HCT116 (cell line): Measurements from ENCODE around the gene DOCK7. TPM values are rescaled to one million over a fixed set of nuclear protein-coding genes. Genes with fewer than 3 reads are reported as not detected.

Source experiments
- ATAC-seq: fragments of 200-7000 bp; cut with Tn5 transposase; 2 replicates; pipeline ENCODE4 v1.9.1; 2020; ENCODE audit warnings: mild to moderate bottlenecking, moderate library complexity
- BruUV-seq: library from RNA; stranded (reverse); fragments of 400-500 nt; replicated peaks from 2 replicates; lab custom pipeline; 2021; lab: Mats Ljungman, UMichigan
- CTCF ChIA-PET: fragments of 300-600 bp; sonication (Branson Sonifier 250); formaldehyde crosslinking; loops from one replicate; lab custom pipeline; 2021; ENCODE audit warnings: antibody characterized with exemption; lab: Charles Lee
- POLR2A ChIA-PET: fragments of 300-600, 350-600 bp; sonication (Branson Sonifier 250); formaldehyde crosslinking; loops from one replicate; lab custom pipeline; 2021; ENCODE audit warnings: antibody characterized with exemption; lab: Charles Lee
- RAD21 ChIA-PET, 2 experiments: fragments of 300-600 bp; sonication (Branson Sonifier 250); formaldehyde crosslinking; loops; one replicate each; lab custom pipeline; 2023; ENCODE audit warnings: low total read pairs in 2 of 2; ENCODE audit not compliant: uncharacterized antibody in 2 of 2, unreplicated experiment in 2 of 2, low non-redundant PET in 1 of 2; lab: Charles Lee
- DNase-seq: peaks from one replicate; pipeline ENCODE4 v3.0.0-alpha.2; 2010; ENCODE audit warnings: low read depth, low spot score
- H2AFZ ChIP-seq: fragments of 200-600 bp; shearing (Covaris generic), sonication (generic); 2 replicates; pipeline ENCODE4 v1.6.1; 2017; ENCODE audit warnings: low read depth, mixed run types, mixed read lengths, antibody characterized with exemption, low read length; ENCODE audit not compliant: poor library complexity, severe bottlenecking
- H3K27ac ChIP-seq: 2 replicates; pipeline ENCODE4 v1.5.1; 2012; ENCODE audit warnings: low read depth, low read length
- H3K27me3 ChIP-seq: fragments of 200-600 bp; sonication (generic); 2 replicates; pipeline ENCODE4 v1.6.1; 2016; ENCODE audit warnings: mixed run types, low read length, mixed read lengths; ENCODE audit not compliant: insufficient read depth
- H3K36me3 ChIP-seq, 2 experiments: fragments of 200-500 bp in 1 of 2; fragments of 200-600 bp in 1 of 2; sonication (Bioruptor generic) in 1 of 2; sonication (generic) in 1 of 2; 2 replicates each; pipeline versions ENCODE4 v1.5.1 to v1.6.1; 2014 to 2016; ENCODE audit warnings: low read length in 2 of 2, inconsistent platforms in 1 of 2, mixed read lengths in 1 of 2, mixed run types in 1 of 2; ENCODE audit not compliant: insufficient read depth in 2 of 2, control insufficient read depth in 1 of 2
- H3K4me1 ChIP-seq, 2 experiments: fragments of 200-600 bp in 1 of 2; sonication (generic) in 1 of 2; 2 replicates each; pipeline versions ENCODE4 v1.5.1 to v1.6.1; 2012 to 2017; ENCODE audit warnings: low read length in 2 of 2, inconsistent platforms in 1 of 2, mild to moderate bottlenecking in 1 of 2, mixed read lengths in 1 of 2, mixed run types in 1 of 2, moderate library complexity in 1 of 2; ENCODE audit not compliant: insufficient read depth in 2 of 2, control insufficient read depth in 1 of 2
- H3K4me2 ChIP-seq: fragments of 200-600 bp; sonication (generic); 2 replicates; pipeline ENCODE4 v1.6.1; 2017; ENCODE audit warnings: mixed run types, low read length, mixed read lengths
- H3K4me3 ChIP-seq, 2 experiments: fragments of 200-600 bp in 1 of 2; sonication (generic) in 1 of 2; replicated peaks in 1 of 2; 2 replicates each; pipeline ENCODE4 v1.5.1; 2011 to 2016; ENCODE audit warnings: low read length in 2 of 2, control low read depth in 1 of 2, low read depth in 1 of 2, mild to moderate bottlenecking in 1 of 2, mixed read lengths in 1 of 2, mixed run types in 1 of 2
- H3K79me2 ChIP-seq: fragments of 200-600 bp; sonication (generic); 2 replicates; pipeline ENCODE4 v1.6.1; 2017; ENCODE audit warnings: mild to moderate bottlenecking, mixed run types, low read length, moderate library complexity, mixed read lengths; ENCODE audit not compliant: insufficient read depth
- H3K9ac ChIP-seq: fragments of 200-600 bp; sonication (generic); 2 replicates; pipeline ENCODE4 v1.6.1; 2016; ENCODE audit warnings: low read length, mixed read lengths
- H3K9me2 ChIP-seq: fragments of 200-600 bp; sonication (generic), shearing (Covaris generic); 2 replicates; pipeline ENCODE4 v1.6.1; 2017; ENCODE audit warnings: mixed run types, mild to moderate bottlenecking, moderate library complexity; ENCODE audit not compliant: insufficient read depth
- H3K9me3 ChIP-seq, 2 experiments: fragments of 200-500 bp in 1 of 2; fragments of 200-600 bp in 1 of 2; sonication (Bioruptor generic) in 1 of 2; sonication (generic) in 1 of 2; 2 replicates each; pipeline ENCODE4 v1.6.1; 2014 to 2017; ENCODE audit warnings: low read length in 2 of 2, mixed read lengths in 2 of 2, inconsistent platforms in 1 of 2, low read depth in 1 of 2, mild to moderate bottlenecking in 1 of 2, mixed run types in 1 of 2, moderate library complexity in 1 of 2; ENCODE audit not compliant: control insufficient read depth in 1 of 2, insufficient read depth in 1 of 2
- H4K20me1 ChIP-seq: fragments of 200-600 bp; sonication (generic), shearing (Covaris generic); 2 replicates; pipeline ENCODE4 v1.6.1; 2017; ENCODE audit warnings: mixed run types, mild to moderate bottlenecking, moderate library complexity; ENCODE audit not compliant: insufficient read depth
- ATF3 ChIP-seq: IDR thresholded peaks from 2 replicates; pipeline ENCODE4 v1.6.1; 2012
- CEBPB ChIP-seq: IDR thresholded peaks from 2 replicates; pipeline ENCODE4 v1.6.1; 2012; ENCODE audit warnings: low read depth
- EGR1 ChIP-seq: IDR thresholded peaks from 2 replicates; pipeline ENCODE4 v1.6.1; 2012; ENCODE audit warnings: low read depth
- ELF1 ChIP-seq: IDR thresholded peaks from 2 replicates; pipeline ENCODE4 v1.6.1; 2012; ENCODE audit warnings: low read depth, borderline replicate concordance
- EZH2 ChIP-seq: fragments of 200-600 bp; sonication (generic); IDR thresholded peaks from 2 replicates; pipeline ENCODE4 v1.6.1; 2017; ENCODE audit warnings: antibody characterized with exemption, mixed run types
- EZH2phosphoT487 ChIP-seq: fragments of 200-600 bp; IDR thresholded peaks from 2 replicates; pipeline ENCODE4 v1.6.1; 2018; ENCODE audit warnings: antibody characterized with exemption, borderline replicate concordance
- FOSL1 ChIP-seq: IDR thresholded peaks from 2 replicates; pipeline ENCODE4 v1.6.1; 2012; ENCODE audit warnings: low read depth
- MAX ChIP-seq: IDR thresholded peaks from 2 replicates; pipeline ENCODE4 v1.6.1; 2012
- POLR2A ChIP-seq: IDR thresholded peaks from 2 replicates; pipeline ENCODE4 v1.7.0; 2011; ENCODE audit warnings: borderline replicate concordance; ENCODE audit not compliant: insufficient read depth, insufficient read length; ENCODE audit errors: extremely low read depth
- POLR2AphosphoS5 ChIP-seq: IDR thresholded peaks from 2 replicates; pipeline ENCODE4 v1.6.1; 2011; ENCODE audit warnings: mild to moderate bottlenecking, low read depth, low read length, moderate library complexity
- RAD21 ChIP-seq: IDR thresholded peaks from 2 replicates; pipeline ENCODE4 v1.6.1; 2012; ENCODE audit warnings: low read depth, mild to moderate bottlenecking
- SIN3A ChIP-seq: IDR thresholded peaks from 2 replicates; pipeline ENCODE4 v1.6.1; 2012; ENCODE audit warnings: low read depth
- SP1 ChIP-seq: IDR thresholded peaks from 2 replicates; pipeline ENCODE4 v1.6.1; 2012; ENCODE audit warnings: low read depth
- SRF ChIP-seq: IDR thresholded peaks from 2 replicates; pipeline ENCODE4 v1.6.1; 2012; ENCODE audit warnings: low read depth
- YY1 ChIP-seq: IDR thresholded peaks from 2 replicates; pipeline ENCODE4 v1.6.1; 2011; ENCODE audit warnings: low read length, low read depth, moderate library complexity, mild to moderate bottlenecking; ENCODE audit not compliant: insufficient replicate concordance; ENCODE audit errors: extremely low read depth
- ZBTB33 ChIP-seq: IDR thresholded peaks from 2 replicates; pipeline ENCODE4 v1.6.1; 2011; ENCODE audit warnings: mild to moderate bottlenecking, low read length, moderate library complexity; ENCODE audit not compliant: insufficient replicate concordance; ENCODE audit errors: extremely low read depth
- ZFX ChIP-seq: fragments of 450-650 bp; IDR thresholded peaks from 2 replicates; pipeline ENCODE4 v1.6.1; 2017
- ZNF274 ChIP-seq: fragments of 200-500 bp; sonication (Bioruptor generic); IDR thresholded peaks from 2 replicates; pipeline ENCODE4 v1.6.1; 2014; ENCODE audit warnings: mild to moderate bottlenecking, low read depth, low read length, inconsistent platforms
- intact Hi-C: fragments of 100-400 bp; cut with micrococcal nuclease; formaldehyde crosslinking; loops from 2 replicates; pipeline ENCODE4 v1.10.0; 2022
- total RNA-seq: library from RNA; stranded (reverse); gene quantifications from one replicate; pipeline ENCODE4 v1.2.1, GENCODE V29; 2021; ENCODE audit not compliant: unreplicated experiment

DOCK7 gene
- total RNA-seq, 1 experiment from 2014 or later, result 49.0 TPM

GRCh38 chr1:62599044-62599443, 89.1 kb downstream of the DOCK7 start:
- DNase-seq (no peak), ATAC-seq (no peak)
- BruUV-seq, result no TSS peak
- Histone ChIP-seq H3K9me3 (no peaks in the 10 kb centered on the region), H3K36me3 (no peaks in the 10 kb centered on the region), H2AFZ (no peak overlapping the region), H4K20me1 (no peaks in the 10 kb centered on the region), H3K4me2 (no peak overlapping the region), H3K4me3 (no peak overlapping the region), H3K9ac (no peak overlapping the region), H3K9me2 (no peaks in the 10 kb centered on the region), H3K4me1 (no peaks in the 10 kb centered on the region), H3K27me3 (no peaks in the 10 kb centered on the region), H3K79me2 (no peaks in the 10 kb centered on the region), H3K27ac (no peak overlapping the region)
- ChIA-PET POLR2A (no interaction called here), RAD21 (no interaction called here), CTCF (no interaction called here)
- no peak for TF ChIP-seq EGR1
- no peak for TF ChIP-seq MAX
- TF ChIP-seq EZH2phosphoT487, result no peak
- no peak for TF ChIP-seq POLR2A
- no peak for TF ChIP-seq CEBPB
- no peak for TF ChIP-seq SRF
- no peak for TF ChIP-seq FOSL1
- TF ChIP-seq ELF1, result no peak
- no peak for TF ChIP-seq ATF3
- TF ChIP-seq ZBTB33, result no peak
- no peak for TF ChIP-seq EZH2
- TF ChIP-seq POLR2AphosphoS5, result no peak
- TF ChIP-seq ZFX, result no peak
- no peak for TF ChIP-seq YY1
- TF ChIP-seq SIN3A, result no peak
- no peak for TF ChIP-seq ZNF274
- no peak for TF ChIP-seq RAD21
- TF ChIP-seq SP1, result no peak
- intact Hi-C loops, result no loop called here
